HepG2 (cell line): ENCODE results near the gene RUSC1. TPM values are rescaled to one million over a fixed set of nuclear protein-coding genes. Genes with fewer than 3 reads are reported as not detected.

Source experiments
- ATAC-seq: fragments of 200-7000 bp; cut with Tn5 transposase; 3 replicates; pipeline ENCODE4 v1.9.1; 2020; ENCODE audit warnings: mild to moderate bottlenecking, moderate library complexity
- BruUV-seq: library from RNA; stranded (reverse); fragments of 400-500 nt; replicated peaks from 2 replicates; lab custom pipeline; 2021; lab: Mats Ljungman, UMichigan
- CTCF ChIA-PET: fragments of 300-600 bp; formaldehyde crosslinking; extraction: SDS; loops from one replicate; lab custom pipeline; 2021; ENCODE audit warnings: low total read pairs, inconsistent platforms, low intra/inter-chr PET ratio; lab: Yijun Ruan, JAX
- POLR2A ChIA-PET: fragments of 350-600 bp; sonication (Branson Sonifier 250); formaldehyde crosslinking; loops from one replicate; lab custom pipeline; 2020; ENCODE audit warnings: antibody characterized with exemption, inconsistent platforms; lab: Yijun Ruan, JAX
- DNase-seq: peaks from one replicate; pipeline ENCODE4 v3.0.0-alpha.2; 2015; ENCODE audit warnings: low spot score
- FAIRE-seq: peaks from 3 replicates; lab custom pipeline; 2011; peaks lifted over from hg19 to GRCh38; lab: Jason Lieb, UNC
- H2AFZ ChIP-seq: one replicate; pipeline ENCODE4 v1.6.1; 2011; ENCODE audit warnings: low read length, inconsistent platforms
- H3K27ac ChIP-seq: fragments of 300-600 bp; 3 replicates; pipeline ENCODE4 v1.8.0; 2011; ENCODE audit warnings: mixed run types, mild to moderate bottlenecking, mixed read lengths, low read length, inconsistent platforms; ENCODE audit not compliant: insufficient read depth; ENCODE audit errors: extremely low read length
- H3K27me3 ChIP-seq, 2 experiments: fragments of 200-600 bp in 1 of 2; 2 replicates in 1 of 2; 3 replicates in 1 of 2; pipeline versions ENCODE4 v1.6.0 to v1.8.0; 2011; ENCODE audit warnings: low read length in 2 of 2, mild to moderate bottlenecking in 2 of 2, moderate library complexity in 2 of 2, inconsistent platforms in 1 of 2; ENCODE audit not compliant: insufficient read depth in 2 of 2, control insufficient read depth in 1 of 2
- H3K36me3 ChIP-seq, 2 experiments: fragments of 200-600 bp in 1 of 2; replicated peaks in 1 of 2; 2 replicates in 1 of 2; 3 replicates in 1 of 2; pipeline versions ENCODE4 v1.5.1 to v1.8.0; 2011; ENCODE audit warnings: low read length in 2 of 2, inconsistent platforms in 1 of 2; ENCODE audit not compliant: insufficient read depth in 2 of 2, control insufficient read depth in 1 of 2
- H3K4me1 ChIP-seq: 2 replicates; pipeline ENCODE4 v1.5.1; 2012; ENCODE audit warnings: low read length, inconsistent platforms; ENCODE audit not compliant: insufficient read depth
- H3K4me2 ChIP-seq: 2 replicates; pipeline ENCODE4 v1.6.0; 2011; ENCODE audit warnings: low read depth, low read length, inconsistent platforms
- H3K4me3 ChIP-seq, 3 experiments: fragments of 200-600 bp in 1 of 3; sonication (generic), shearing (Covaris generic) in 1 of 3; replicated peaks in 1 of 3; 2 replicates each; pipeline ENCODE4 v1.5.1; 2011 to 2016; ENCODE audit warnings: low read length in 3 of 3, inconsistent platforms in 2 of 3, low read depth in 2 of 3, mild to moderate bottlenecking in 2 of 3, control low read depth in 1 of 3, mixed read lengths in 1 of 3; ENCODE audit not compliant: insufficient read depth in 1 of 3
- H3K79me2 ChIP-seq: one replicate; pipeline ENCODE4 v1.6.1; 2011; ENCODE audit warnings: low read length, inconsistent platforms; ENCODE audit not compliant: insufficient read depth
- H3K9ac ChIP-seq: 2 replicates; pipeline ENCODE4 v1.6.0; 2011; ENCODE audit warnings: mild to moderate bottlenecking, low read depth, low read length, inconsistent platforms; ENCODE audit not compliant: insufficient read depth
- H3K9me3 ChIP-seq: 2 replicates; pipeline ENCODE4 v1.5.1; 2012; ENCODE audit warnings: mild to moderate bottlenecking, low read length
- H4K20me1 ChIP-seq: 2 replicates; pipeline ENCODE4 v1.6.0; 2011; ENCODE audit warnings: inconsistent platforms, mild to moderate bottlenecking, low read length, moderate library complexity; ENCODE audit not compliant: insufficient read depth
- HDAC1 ChIP-seq: sonication (generic); formaldehyde crosslinking; IDR thresholded peaks from 2 replicates; pipeline ENCODE4 v1.5.1; 2020; ENCODE audit warnings: mild to moderate bottlenecking, missing genetic modification reagents
- HNF4A ChIP-seq: sonication (generic); formaldehyde crosslinking; IDR thresholded peaks from 2 replicates; pipeline ENCODE4 v1.4.0; 2020; ENCODE audit warnings: missing genetic modification reagents
- NAIF1 ChIP-seq: sonication (generic); formaldehyde crosslinking; IDR thresholded peaks from 2 replicates; pipeline ENCODE4 v1.5.0; 2020; ENCODE audit warnings: mild to moderate bottlenecking, missing genetic modification reagents, borderline replicate concordance
- ZBTB33 ChIP-seq: sonication (generic); formaldehyde crosslinking; IDR thresholded peaks from 2 replicates; pipeline ENCODE4 v1.4.0; 2020; ENCODE audit warnings: missing genetic modification reagents
- ZNF674 ChIP-seq: sonication (generic); formaldehyde crosslinking; IDR thresholded peaks from 2 replicates; pipeline ENCODE4 v1.5.0; 2020; ENCODE audit warnings: low read depth, mild to moderate bottlenecking, missing genetic modification reagents
- ZNF704 ChIP-seq: sonication (generic); formaldehyde crosslinking; IDR thresholded peaks from 2 replicates; pipeline ENCODE4 v1.8.1; 2023; ENCODE audit warnings: mild to moderate bottlenecking, inconsistent platforms, moderate library complexity, missing genetic modification reagents, borderline replicate concordance
- ZNF780A ChIP-seq: sonication (generic); formaldehyde crosslinking; IDR thresholded peaks from 2 replicates; pipeline ENCODE4 v1.8.0; 2022; ENCODE audit warnings: mild to moderate bottlenecking, missing genetic modification reagents, moderate library complexity
- WGBS: methylation state at CpG from one replicate; pipeline ENCODE4 v1.1.6; 2017; ENCODE audit warnings: low lambda C conversion rate; 5-methylcytosine and 5-hydroxymethylcytosine counted together
- in situ Hi-C: cut with HindIII; loops from 2 replicates; pipeline ENCODE4 v1.10.0; 2017; ENCODE audit warnings: low pct_unique_long_range_greater_than_20kb; ENCODE audit not compliant: extremely low pct_ligation_motif_present
- intact Hi-C: fragments of 100-400 bp; cut with micrococcal nuclease; formaldehyde crosslinking; loops from one replicate; pipeline ENCODE4 v1.10.0; 2022; ENCODE audit not compliant: unreplicated experiment
- polyA plus RNA-seq, 8 experiments: library from polyadenylated mRNA; depleted of rRNA in 3 of 8; stranded (reverse) in 7 of 8; unstranded in 1 of 8; fragments of >200 nt; fragmentation: Illumina TruSeq in 4 of 8; extraction: Trizol in 4 of 8; gene quantifications; 2 replicates each; pipeline versions ENCODE4 v1.2.1 to v1.2.3, GENCODE V29; 2011 to 2016; ENCODE audit warnings: low read depth in 4 of 8, missing spikeins in 1 of 8, mixed read lengths in 1 of 8; ENCODE audit not compliant: insufficient read depth in 1 of 8
- total RNA-seq, 5 experiments: library from RNA; depleted of rRNA; stranded (reverse); fragments of >200 nt; fragmentation: Illumina TruSeq; extraction: Trizol; gene quantifications; 2 replicates each; pipeline ENCODE4 v1.2.3, GENCODE V29; 2016; ENCODE audit warnings: low read depth in 1 of 5

RUSC1 gene
- total and polyA plus RNA-seq, 2 of the 13 experiments (the other 11 are each of a cell fraction or from before 2014, with no cell fraction given), result 18.7 to 20.4 TPM

- TF ChIP-seq ZNF704 (CRISPR knock-in tag) (no peak), HDAC1 (CRISPR knock-in tag) (no peak), NAIF1 (no peak), HNF4A (CRISPR knock-in tag) (no peak)
Observed at GRCh38 chr1:155279268-155279667, 41.4 kb upstream of the RUSC1 start (continued).

- Histone ChIP-seq H4K20me1 (no peaks in the 10 kb centered on the region), H3K4me3 (no peak overlapping the region), H2AFZ (no peak overlapping the region), H3K4me2 (no peak overlapping the region), H3K27me3 (no peaks in the 10 kb centered on the region; a peak in 1 of 5 replicates), H3K79me2 (no peaks in the 10 kb centered on the region), H3K9ac (no peak overlapping the region), H3K27ac (no peak overlapping the region), H3K9me3 (no peaks in the 10 kb centered on the region), H3K4me1 (peaks cover 53% of the 10 kb centered on the region), H3K36me3 (no peaks in the 10 kb centered on the region; a peak in 1 of 5 replicates)
- 96% methylated on average over 29 of the region's 29 CpGs for WGBS
- intact Hi-C loops, result no loop called here
- DNase-seq, result no peak
- TF ChIP-seq ZNF674 (CRISPR knock-in tag) (no peak), ZBTB33 (CRISPR knock-in tag) (peak; percentile 27; the same call in 1 of the 2 replicates), ZNF780A (CRISPR knock-in tag) (no peak)
- no peak for ATAC-seq
- ChIA-PET CTCF (no interaction called here), POLR2A (interaction anchor here (1.0 kb wide), 1 partner anchor 38 kb away, joined by 3 read pairs; the partner anchor contains the start of gene RUSC1)
- no peak for FAIRE-seq
- in situ Hi-C loops, result no loop called here
- BruUV-seq, result no TSS peak
Observed at GRCh38 chr1:155282488-155283091, 38.1 kb upstream of the RUSC1 start.
